SK-N-SH (cell line): ENCODE results near the gene ANKRD44. TPM values are rescaled to one million over a fixed set of nuclear protein-coding genes. Genes with fewer than 3 reads are reported as not detected.

Source experiments
- CTCF ChIA-PET: fragments of 300-600, 350-600 bp; formaldehyde crosslinking; extraction: SDS; loops from one replicate; lab custom pipeline; 2021; lab: Yijun Ruan, JAX
- POLR2A ChIA-PET: fragments of 350-600 bp; sonication (Branson Sonifier 250); formaldehyde crosslinking; extraction: SDS; loops from one replicate; lab custom pipeline; 2020; ENCODE audit warnings: antibody characterized with exemption, inconsistent platforms; lab: Yijun Ruan, JAX
- DNase-seq: peaks from one replicate; pipeline ENCODE4 v3.0.0; 2012
- H2AFZ ChIP-seq: fragments of 200-600 bp; sonication (generic); 2 replicates; pipeline ENCODE4 v1.8.1; 2016; ENCODE audit warnings: antibody characterized with exemption, mild to moderate bottlenecking, low read depth
- H3F3A ChIP-seq: fragments of 200-600 bp; sonication (generic); replicated peaks from 2 replicates; pipeline ENCODE3; 2016; ENCODE audit warnings: antibody characterized with exemption, mild to moderate bottlenecking; ENCODE audit not compliant: insufficient read depth
- H3K27ac ChIP-seq, 2 experiments: fragments of 200-500 bp in 1 of 2; fragments of 200-600 bp in 1 of 2; sonication (Bioruptor generic) in 1 of 2; sonication (generic), shearing (Covaris generic) in 1 of 2; 2 replicates each; pipeline versions ENCODE4 v1.5.1 to v1.6.1; 2014 to 2016; ENCODE audit warnings: low read depth in 2 of 2, inconsistent platforms in 1 of 2, low read length in 1 of 2, mild to moderate bottlenecking in 1 of 2, mixed read lengths in 1 of 2
- H3K27me3 ChIP-seq: fragments of 200-600 bp; sonication (generic), shearing (Covaris generic); 2 replicates; pipeline ENCODE4 v1.6.1; 2016; ENCODE audit warnings: mixed run types; ENCODE audit not compliant: insufficient read depth
- H3K36me3 ChIP-seq, 2 experiments: fragments of 200-500 bp in 1 of 2; fragments of 200-600 bp in 1 of 2; sonication (Bioruptor generic) in 1 of 2; sonication (generic) in 1 of 2; replicated peaks in 1 of 2; 2 replicates each; pipeline versions ENCODE3 to v1.5.1; 2014 to 2016; ENCODE audit warnings: low read length in 1 of 2, mild to moderate bottlenecking in 1 of 2; ENCODE audit not compliant: insufficient read depth in 2 of 2, control insufficient read depth in 1 of 2
- H3K4me1 ChIP-seq, 2 experiments: fragments of 200-500 bp in 1 of 2; fragments of 200-600 bp in 1 of 2; sonication (Bioruptor generic) in 1 of 2; sonication (generic), shearing (Covaris generic) in 1 of 2; 2 replicates each; pipeline versions ENCODE4 v1.5.1 to v1.6.1; 2014 to 2016; ENCODE audit warnings: low read depth in 1 of 2, low read length in 1 of 2, mixed run types in 1 of 2; ENCODE audit not compliant: insufficient read depth in 2 of 2, control insufficient read depth in 1 of 2
- H3K4me2 ChIP-seq: fragments of 200-600 bp; sonication (generic), shearing (Covaris generic); 2 replicates; pipeline ENCODE4 v1.6.1; 2017; ENCODE audit warnings: mixed run types
- H3K4me3 ChIP-seq, 2 experiments: fragments of 200-500 bp in 1 of 2; fragments of 200-600 bp in 1 of 2; sonication (Bioruptor generic) in 1 of 2; sonication (generic), shearing (Covaris generic) in 1 of 2; 2 replicates each; pipeline versions ENCODE4 v1.5.1 to v1.8.1; 2014 to 2016; ENCODE audit warnings: low read depth in 2 of 2, inconsistent platforms in 1 of 2, low read length in 1 of 2, mild to moderate bottlenecking in 1 of 2, mixed read lengths in 1 of 2, moderate library complexity in 1 of 2
- H3K79me2 ChIP-seq: fragments of 200-600 bp; sonication (generic); 2 replicates; pipeline ENCODE4 v1.8.1; 2017; ENCODE audit warnings: mild to moderate bottlenecking; ENCODE audit not compliant: insufficient read depth
- H3K9ac ChIP-seq: fragments of 200-600 bp; sonication (generic); 2 replicates; pipeline ENCODE4 v1.6.1; 2017; ENCODE audit warnings: mixed run types
- H3K9me2 ChIP-seq: fragments of 200-600 bp; sonication (generic); 2 replicates; pipeline ENCODE4 v1.6.1; 2017; ENCODE audit warnings: mixed run types
- H3K9me3 ChIP-seq: fragments of 200-600 bp; sonication (generic); 2 replicates; pipeline ENCODE4 v1.6.1; 2017; ENCODE audit warnings: mixed run types, mild to moderate bottlenecking, moderate library complexity
- H4K20me1 ChIP-seq: fragments of 200-600 bp; sonication (generic); 2 replicates; pipeline ENCODE4 v1.6.1; 2017; ENCODE audit warnings: mild to moderate bottlenecking, mixed run types; ENCODE audit not compliant: insufficient read depth
- EP300 ChIP-seq, 2 experiments: IDR thresholded peaks; 2 replicates each; pipeline versions ENCODE4 v1.4.0 to v1.6.1; 2012; ENCODE audit warnings: borderline replicate concordance in 1 of 2, low read depth in 1 of 2, low read length in 1 of 2
- FOSL2 ChIP-seq: IDR thresholded peaks from 2 replicates; pipeline ENCODE4 v1.4.0; 2012; ENCODE audit warnings: low read depth, mild to moderate bottlenecking, moderate library complexity, borderline replicate concordance
- FOXJ3 ChIP-seq: sonication (generic); formaldehyde crosslinking; IDR thresholded peaks from 2 replicates; pipeline ENCODE4 v1.5.1; 2020; ENCODE audit warnings: mild to moderate bottlenecking, missing genetic modification reagents
- GATA2 ChIP-seq: sonication (generic); formaldehyde crosslinking; IDR thresholded peaks from 2 replicates; pipeline ENCODE4 v1.5.0; 2020; ENCODE audit warnings: mild to moderate bottlenecking, missing genetic modification reagents
- MAX ChIP-seq: IDR thresholded peaks from 2 replicates; pipeline ENCODE4 v1.4.0; 2012; ENCODE audit warnings: low read depth
- MXI1 ChIP-seq: IDR thresholded peaks from 2 replicates; pipeline ENCODE4 v1.6.1; 2012; ENCODE audit warnings: mild to moderate bottlenecking, low read depth, low read length, improper control_type of control experiment
- NFIC ChIP-seq: IDR thresholded peaks from 2 replicates; pipeline ENCODE4 v1.4.0; 2012; ENCODE audit warnings: borderline replicate concordance
- NRF1 ChIP-seq: IDR thresholded peaks from 2 replicates; pipeline ENCODE4 v1.6.1; 2012; ENCODE audit warnings: low read depth, mild to moderate bottlenecking, low read length
- PBX3 ChIP-seq: IDR thresholded peaks from 2 replicates; pipeline ENCODE4; 2012
- POLR2AphosphoS5 ChIP-seq: IDR thresholded peaks from 2 replicates; pipeline ENCODE4 v1.6.1; 2012; ENCODE audit warnings: low read depth, low read length
- RAD21 ChIP-seq: IDR thresholded peaks from 2 replicates; pipeline ENCODE4 v1.6.1; 2012; ENCODE audit warnings: mild to moderate bottlenecking, low read length
- RCOR1 ChIP-seq: fragments of 150-350 bp; IDR thresholded peaks from 2 replicates; pipeline ENCODE4 v1.6.1; 2017; ENCODE audit warnings: antibody characterized with exemption, low read length
- REST ChIP-seq: IDR thresholded peaks from 2 replicates; pipeline ENCODE4 v1.6.1; 2012; ENCODE audit warnings: mild to moderate bottlenecking, low read depth, low read length, moderate library complexity
- RFX5 ChIP-seq: IDR thresholded peaks from 2 replicates; pipeline ENCODE4 v1.6.1; 2012; ENCODE audit warnings: mild to moderate bottlenecking, improper control_type of control experiment, low read length
- SIN3A ChIP-seq: IDR thresholded peaks from 2 replicates; pipeline ENCODE4 v1.6.1; 2012; ENCODE audit warnings: low read depth, mild to moderate bottlenecking, low read length, moderate library complexity, borderline replicate concordance
- SMC3 ChIP-seq: IDR thresholded peaks from 2 replicates; pipeline ENCODE4 v1.6.1; 2012; ENCODE audit warnings: low read depth, low read length, improper control_type of control experiment
- TAF1 ChIP-seq: IDR thresholded peaks from 2 replicates; pipeline ENCODE4 v1.6.1; 2012; ENCODE audit warnings: low read depth, mild to moderate bottlenecking, low read length, moderate library complexity, borderline replicate concordance
- TCF12 ChIP-seq: IDR thresholded peaks from 2 replicates; pipeline ENCODE4 v1.4.0; 2012
- USF1 ChIP-seq: IDR thresholded peaks from 2 replicates; pipeline ENCODE4 v1.4.0; 2012; ENCODE audit warnings: low read depth, borderline replicate concordance
- YY1 ChIP-seq: IDR thresholded peaks from 2 replicates; pipeline ENCODE4 v1.4.0; 2012; ENCODE audit warnings: low read depth, mild to moderate bottlenecking
- polyA plus RNA-seq, 3 experiments: library from polyadenylated mRNA; depleted of rRNA; stranded (reverse); fragments of >200 nt; gene quantifications; 2 replicates each; pipeline ENCODE4 v1.2.3, GENCODE V29; 2012

The ANKRD44 gene
- polyA plus RNA-seq, 1 of the 3 experiments (the other 2 are of a cell fraction): 12.5 TPM

- no peaks in the 10 kb centered on the region for H3K9me3 ChIP-seq
- no peak for TF ChIP-seq RAD21
- no peak for TF ChIP-seq SIN3A
- TF ChIP-seq NFIC: no peak
- no peak for TF ChIP-seq PBX3
- no peak for TF ChIP-seq RCOR1
- TF ChIP-seq NRF1: no peak
- TF ChIP-seq FOXJ3: no peak
- TF ChIP-seq EP300 (IDR thresholded peaks at IDR 0.05; ENCODE audit: borderline replicate concordance in 1 of 2, low read depth in 1 of 2, low read length in 1 of 2): no peak
- TF ChIP-seq GATA2 (CRISPR knock-in tag): no peak
- no peak for TF ChIP-seq USF1
- no peak for TF ChIP-seq POLR2AphosphoS5
- no peak for TF ChIP-seq SMC3
- no peak for TF ChIP-seq REST
- no peak for TF ChIP-seq TCF12
- TF ChIP-seq MXI1: no peak
- TF ChIP-seq RFX5: no peak
- no peak for TF ChIP-seq FOSL2
- no peak for TF ChIP-seq YY1
- no peak for TF ChIP-seq TAF1
- TF ChIP-seq MAX: no peak
Measured at GRCh38 chr2:197284956-197285355, 25.6 kb downstream of the ANKRD44 start.

More at GRCh38 chr2:197284956-197285355, 25.6 kb downstream of the ANKRD44 start:
- H3K9ac ChIP-seq: no peak overlapping the region
- no peak overlapping the region for H3K4me3 ChIP-seq
- ChIA-PET POLR2A (no interaction called here), CTCF (interaction anchor here (0.6 to 1.4 kb wide), 3 partner anchors 22 to 208 kb away, joined by 3 to 5 read pairs (median 3); no protein-coding TSS in a partner anchor)
- DNase-seq: no peak
- no peaks in the 10 kb centered on the region for H4K20me1 ChIP-seq
- H3K9me2 ChIP-seq: no peaks in the 10 kb centered on the region
- peaks cover 0 to 5% of the 10 kb centered on the region in 2 experiments for H3K36me3 ChIP-seq
- H3K4me2 ChIP-seq: no peak overlapping the region
- H3K79me2 ChIP-seq: no peaks in the 10 kb centered on the region
- H3K27me3 ChIP-seq: no peaks in the 10 kb centered on the region
- H2AFZ ChIP-seq: no peak overlapping the region
- H3K27ac ChIP-seq: no peak overlapping the region; a peak in 1 of 4 replicates
- H3K4me1 ChIP-seq: peaks cover 0 to 18% of the 10 kb centered on the region in 2 experiments; a peak in 3 of 4 replicates
- H3F3A ChIP-seq: no peaks in the 10 kb centered on the region
